GM04504 (cell line): ENCODE data around the gene ZNF318.
"Not testable (repeated sequence)": the region's sequence is repeated elsewhere in the genome, so short reads cannot be mapped to it uniquely, and the experiment has no call there.

Source experiments
- DNase-seq: peaks from one replicate; pipeline ENCODE4 v3.0.0-alpha.2; 2012; ENCODE audit warnings: low read depth

Gene ZNF318

GRCh38 chr6:43338243-43338642 lies 31.2 kb downstream of the ZNF318 start:
- DNase-seq = no peak

GRCh38 chr6:43336382-43336781 lies 33.1 kb downstream of the ZNF318 start:
- no peak for DNase-seq

GRCh38 chr6:43335469-43335868 lies 34.0 kb downstream of the ZNF318 start:
- no peak for DNase-seq

GRCh38 chr6:43334466-43335095 lies 34.9 kb downstream of the ZNF318 start:
- peak; percentile 28 for DNase-seq

GRCh38 chr6:43331891-43332290 lies 37.6 kb downstream of the ZNF318 start:
- no peak for DNase-seq

- DNase-seq = no peak
Observed at GRCh38 chr6:43331470-43331869, 38.0 kb downstream of the ZNF318 start.

- DNase-seq = no peak
Observed at GRCh38 chr6:43328528-43328927, 40.9 kb downstream of the ZNF318 start.

GRCh38 chr6:43325876-43326275 lies 43.6 kb downstream of the ZNF318 start:
- no peak for DNase-seq

- no peak for DNase-seq
Observed at GRCh38 chr6:43318011-43318410, 51.4 kb downstream of the ZNF318 start.

- no peak for DNase-seq
Observed at GRCh38 chr6:43313813-43314212, 55.6 kb downstream of the ZNF318 start.

GRCh38 chr6:43311666-43312065 lies 57.8 kb downstream of the ZNF318 start:
- DNase-seq = no peak

- no peak for DNase-seq
Observed at GRCh38 chr6:43310624-43311023, 58.8 kb downstream of the ZNF318 start.

- DNase-seq = no peak
Observed at GRCh38 chr6:43310134-43310533, 59.3 kb downstream of the ZNF318 start.

- no peak for DNase-seq
Observed at GRCh38 chr6:43308990-43309477, 60.4 kb downstream of the ZNF318 start.

- peak; percentile 30 for DNase-seq
Observed at GRCh38 chr6:43308101-43308989, 61.1 kb downstream of the ZNF318 start, which contains the start of gene CRIP3. Gene CRIP3, minus strand, starts transcription at chr6:43308826. Its CDS starts 34 bp downstream, at chr6:43308792.

GRCh38 chr6:43307451-43308100 lies 61.9 kb downstream of the ZNF318 start:
- DNase-seq = no peak

GRCh38 chr6:43306086-43306485 lies 63.4 kb downstream of the ZNF318 start:
- no peak for DNase-seq

GRCh38 chr6:43304882-43305281 lies 64.6 kb downstream of the ZNF318 start:
- DNase-seq = no peak

- no peak for DNase-seq
Observed at GRCh38 chr6:43304361-43304760, 65.1 kb downstream of the ZNF318 start.

- no peak for DNase-seq
Observed at GRCh38 chr6:43303751-43304331, 65.6 kb downstream of the ZNF318 start.

GRCh38 chr6:43303006-43303405 lies 66.4 kb downstream of the ZNF318 start:
- not testable (repeated sequence) for DNase-seq

- no peak for DNase-seq
Observed at GRCh38 chr6:43302126-43302525, 67.3 kb downstream of the ZNF318 start.
